Measurements from ENCODE around the gene MCUB.
A peak's percentile ranks its signal among the peaks of the same experiment; 100 is the strongest.

The MCUB gene

DNA sequence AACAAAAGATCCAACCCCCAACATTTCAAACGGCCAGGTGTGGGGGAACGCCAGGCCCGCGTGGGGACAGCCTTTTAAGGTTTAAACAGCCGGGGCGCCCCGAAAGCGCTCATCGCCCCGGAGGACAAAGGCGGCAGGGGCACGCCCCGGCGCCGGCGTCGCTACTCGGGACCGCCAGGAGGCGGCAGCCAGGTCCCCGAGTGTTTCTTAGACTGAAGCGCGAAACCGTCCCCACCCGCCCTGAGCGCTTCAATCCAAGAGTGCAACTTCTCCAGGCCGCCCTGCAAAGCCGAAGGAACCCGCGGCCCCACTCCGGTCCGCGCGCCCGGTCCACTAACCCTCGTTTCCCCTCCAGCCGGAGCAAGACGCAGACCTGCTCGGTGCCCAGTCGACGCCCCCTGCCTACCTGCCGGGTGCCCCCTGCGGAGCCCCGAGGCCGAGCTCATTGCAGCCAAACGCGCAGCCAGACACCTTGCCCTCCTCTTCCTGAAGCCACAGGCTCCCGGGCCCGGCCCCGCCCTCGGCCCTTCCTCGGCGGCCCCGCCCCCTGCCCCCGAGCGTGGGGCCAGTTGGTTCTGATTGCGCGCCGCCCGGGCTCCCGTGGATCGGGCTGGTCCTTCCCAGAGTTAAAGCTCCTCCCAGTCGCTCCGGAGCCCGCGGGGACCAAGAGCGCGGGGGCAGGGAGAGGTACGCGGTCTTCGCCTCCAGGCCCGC is 143.1 kb downstream of the MCUB start, which contains the start of gene CASP6 (continued):
- peak; percentile 66; the same call in 1 of the 2 replicates for TF ChIP-seq KLF8 (tag by site-specific recombination; IDR thresholded peaks at IDR 0.05)
- TF ChIP-seq ZNF624 (tag by site-specific recombination; IDR thresholded peaks at IDR 0.05), result no peak
- no peak for TF ChIP-seq KLF16 (tag by site-specific recombination; IDR thresholded peaks at IDR 0.05)
- TF ChIP-seq ZNF660 (tag by site-specific recombination; IDR thresholded peaks at IDR 0.05), result no peak
- TF ChIP-seq, protein P1, sequence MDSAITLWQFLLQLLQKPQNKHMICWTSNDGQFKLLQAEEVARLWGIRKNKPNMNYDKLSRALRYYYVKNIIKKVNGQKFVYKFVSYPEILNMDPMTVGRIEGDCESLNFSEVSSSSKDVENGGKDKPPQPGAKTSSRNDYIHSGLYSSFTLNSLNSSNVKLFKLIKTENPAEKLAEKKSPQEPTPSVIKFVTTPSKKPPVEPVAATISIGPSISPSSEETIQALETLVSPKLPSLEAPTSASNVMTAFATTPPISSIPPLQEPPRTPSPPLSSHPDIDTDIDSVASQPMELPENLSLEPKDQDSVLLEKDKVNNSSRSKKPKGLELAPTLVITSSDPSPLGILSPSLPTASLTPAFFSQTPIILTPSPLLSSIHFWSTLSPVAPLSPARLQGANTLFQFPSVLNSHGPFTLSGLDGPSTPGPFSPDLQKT (IDR thresholded peaks at IDR 0.05; ENCODE audit: borderline replicate concordance, low read depth, low read length), result no peak
- no peak for TF ChIP-seq ZNF580 (tag by site-specific recombination; IDR thresholded peaks at IDR 0.05)
- no peak for TF ChIP-seq ZBTB11 (tag by site-specific recombination; conservative IDR thresholded peaks at IDR 0.05; ENCODE audit: low read depth)
- no peak for TF ChIP-seq ZNF416 (tag by site-specific recombination; IDR thresholded peaks at IDR 0.05)
- no peak for TF ChIP-seq ZNF837 (tag by site-specific recombination; IDR thresholded peaks at IDR 0.05)
- no peak for TF ChIP-seq ZNF274 (IDR thresholded peaks at IDR 0.05; ENCODE audit: low read length)
- no peak for TF ChIP-seq ZNF274 (tag by site-specific recombination; IDR thresholded peaks at IDR 0.05; ENCODE audit: borderline replicate concordance)
- TF ChIP-seq ZNF146 (tag by site-specific recombination; IDR thresholded peaks at IDR 0.05), result no peak
- TF ChIP-seq ZEB2 (tag by site-specific recombination; IDR thresholded peaks at IDR 0.05), result peak; percentile 79
- no peak for TF ChIP-seq ZNF19 (tag by site-specific recombination; IDR thresholded peaks at IDR 0.05; ENCODE audit: low read depth)
- TF ChIP-seq ZBTB20 (tag by site-specific recombination; IDR thresholded peaks at IDR 0.05), result peak; percentile 84; the same call in 1 of the 2 replicates
- no peak for TF ChIP-seq ZNF280D (tag by site-specific recombination; IDR thresholded peaks at IDR 0.05)
- no peak for TF ChIP-seq ZBTB1 (tag by site-specific recombination; IDR thresholded peaks at IDR 0.05)
- TF ChIP-seq ZNF585B (tag by site-specific recombination; IDR thresholded peaks at IDR 0.05), result no peak
- TF ChIP-seq ZNF16 (tag by site-specific recombination; IDR thresholded peaks at IDR 0.05; ENCODE audit: low read depth), result 0 out of 2 replicates have a peak, but pooled peaks have one; percentile 13
- TF ChIP-seq ZNF248 (tag by site-specific recombination; IDR thresholded peaks at IDR 0.05), result no peak
- TF ChIP-seq, protein P2, sequence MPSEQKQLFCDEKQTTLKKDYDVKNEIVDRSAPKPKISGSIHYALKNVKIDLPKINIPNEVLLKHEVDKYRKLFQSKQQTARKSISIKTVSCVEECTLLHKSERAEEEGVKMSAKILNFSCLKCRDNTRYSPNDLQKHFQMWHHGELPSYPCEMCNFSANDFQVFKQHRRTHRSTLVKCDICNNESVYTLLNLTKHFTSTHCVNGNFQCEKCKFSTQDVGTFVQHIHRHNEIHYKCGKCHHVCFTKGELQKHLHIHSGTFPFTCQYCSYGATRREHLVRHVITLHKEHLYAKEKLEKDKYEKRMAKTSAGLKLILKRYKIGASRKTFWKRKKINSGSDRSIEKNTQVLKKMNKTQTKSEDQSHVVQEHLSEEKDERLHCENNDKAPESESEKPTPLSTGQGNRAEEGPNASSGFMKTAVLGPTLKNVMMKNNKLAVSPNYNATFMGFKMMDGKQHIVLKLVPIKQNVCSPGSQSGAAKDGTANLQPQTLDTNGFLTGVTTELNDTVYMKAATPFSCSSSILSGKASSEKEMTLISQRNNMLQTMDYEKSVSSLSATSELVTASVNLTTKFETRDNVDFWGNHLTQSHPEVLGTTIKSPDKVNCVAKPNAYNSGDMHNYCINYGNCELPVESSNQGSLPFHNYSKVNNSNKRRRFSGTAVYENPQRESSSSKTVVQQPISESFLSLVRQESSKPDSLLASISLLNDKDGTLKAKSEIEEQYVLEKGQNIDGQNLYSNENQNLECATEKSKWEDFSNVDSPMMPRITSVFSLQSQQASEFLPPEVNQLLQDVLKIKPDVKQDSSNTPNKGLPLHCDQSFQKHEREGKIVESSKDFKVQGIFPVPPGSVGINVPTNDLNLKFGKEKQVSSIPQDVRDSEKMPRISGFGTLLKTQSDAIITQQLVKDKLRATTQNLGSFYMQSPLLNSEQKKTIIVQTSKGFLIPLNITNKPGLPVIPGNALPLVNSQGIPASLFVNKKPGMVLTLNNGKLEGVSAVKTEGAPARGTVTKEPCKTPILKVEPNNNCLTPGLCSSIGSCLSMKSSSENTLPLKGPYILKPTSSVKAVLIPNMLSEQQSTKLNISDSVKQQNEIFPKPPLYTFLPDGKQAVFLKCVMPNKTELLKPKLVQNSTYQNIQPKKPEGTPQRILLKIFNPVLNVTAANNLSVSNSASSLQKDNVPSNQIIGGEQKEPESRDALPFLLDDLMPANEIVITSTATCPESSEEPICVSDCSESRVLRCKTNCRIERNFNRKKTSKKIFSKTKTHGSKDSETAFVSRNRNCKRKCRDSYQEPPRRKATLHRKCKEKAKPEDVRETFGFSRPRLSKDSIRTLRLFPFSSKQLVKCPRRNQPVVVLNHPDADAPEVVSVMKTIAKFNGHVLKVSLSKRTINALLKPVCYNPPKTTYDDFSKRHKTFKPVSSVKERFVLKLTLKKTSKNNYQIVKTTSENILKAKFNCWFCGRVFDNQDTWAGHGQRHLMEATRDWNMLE (tag by site-specific recombination; conservative IDR thresholded peaks at IDR 0.05; ENCODE audit: low read depth), result no peak
- TF ChIP-seq, protein P3, sequence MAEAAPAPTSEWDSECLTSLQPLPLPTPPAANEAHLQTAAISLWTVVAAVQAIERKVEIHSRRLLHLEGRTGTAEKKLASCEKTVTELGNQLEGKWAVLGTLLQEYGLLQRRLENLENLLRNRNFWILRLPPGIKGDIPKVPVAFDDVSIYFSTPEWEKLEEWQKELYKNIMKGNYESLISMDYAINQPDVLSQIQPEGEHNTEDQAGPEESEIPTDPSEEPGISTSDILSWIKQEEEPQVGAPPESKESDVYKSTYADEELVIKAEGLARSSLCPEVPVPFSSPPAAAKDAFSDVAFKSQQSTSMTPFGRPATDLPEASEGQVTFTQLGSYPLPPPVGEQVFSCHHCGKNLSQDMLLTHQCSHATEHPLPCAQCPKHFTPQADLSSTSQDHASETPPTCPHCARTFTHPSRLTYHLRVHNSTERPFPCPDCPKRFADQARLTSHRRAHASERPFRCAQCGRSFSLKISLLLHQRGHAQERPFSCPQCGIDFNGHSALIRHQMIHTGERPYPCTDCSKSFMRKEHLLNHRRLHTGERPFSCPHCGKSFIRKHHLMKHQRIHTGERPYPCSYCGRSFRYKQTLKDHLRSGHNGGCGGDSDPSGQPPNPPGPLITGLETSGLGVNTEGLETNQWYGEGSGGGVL (tag by site-specific recombination; IDR thresholded peaks at IDR 0.05), result no peak
- TF ChIP-seq ZNF112 (tag by site-specific recombination; IDR thresholded peaks at IDR 0.05), result no peak
- 0 out of 2 replicates have a peak, but pooled peaks have one; percentile 54 for TF ChIP-seq ZXDB (tag by site-specific recombination; IDR thresholded peaks at IDR 0.05)
- 0 out of 2 replicates have a peak, but pooled peaks have one; percentile 14 for TF ChIP-seq ZNF24 (tag by site-specific recombination; IDR thresholded peaks at IDR 0.05)
